Mesenchymal stem cell (in vitro differentiated cells and primary cell): ENCODE measurements around the gene ELF2.

ENCODE experiments used
- DNase-seq: peaks from one replicate; pipeline ENCODE4 v3.0.0-alpha.2; 2013
- H2AFZ ChIP-seq: one replicate; pipeline ENCODE4 v1.6.1; 2013; ENCODE audit warnings: low read depth, mild to moderate bottlenecking, control low read depth, inconsistent platforms, low read length, moderate library complexity
- H2AK5ac ChIP-seq: 2 replicates; pipeline ENCODE4 v1.6.1; 2013; ENCODE audit warnings: low read length, moderate library complexity, mild to moderate bottlenecking, inconsistent platforms; ENCODE audit not compliant: severe bottlenecking
- H2BK120ac ChIP-seq: one replicate; pipeline ENCODE4 v1.6.1; 2013; ENCODE audit warnings: low read depth, mild to moderate bottlenecking, inconsistent platforms, low read length, moderate library complexity
- H2BK12ac ChIP-seq, 2 experiments: one replicate each; pipeline ENCODE4 v1.6.1; 2013; ENCODE audit warnings: inconsistent platforms in 2 of 2, low read length in 2 of 2, mild to moderate bottlenecking in 2 of 2, moderate library complexity in 2 of 2, control low read depth in 1 of 2
- H2BK15ac ChIP-seq: one replicate; pipeline ENCODE4 v1.6.1; 2013; ENCODE audit warnings: mild to moderate bottlenecking, low read depth, inconsistent platforms; ENCODE audit not compliant: poor library complexity, severe bottlenecking
- H2BK5ac ChIP-seq: 2 replicates; pipeline ENCODE4 v1.6.1; 2013; ENCODE audit warnings: low read depth, mild to moderate bottlenecking, low read length, control low read depth, inconsistent platforms; ENCODE audit not compliant: poor library complexity, severe bottlenecking
- H3K14ac ChIP-seq, 2 experiments: one replicate each; pipeline ENCODE4 v1.6.1; 2013; ENCODE audit warnings: inconsistent platforms in 2 of 2, low read length in 2 of 2, control low read depth in 1 of 2, mild to moderate bottlenecking in 1 of 2, moderate library complexity in 1 of 2
- H3K18ac ChIP-seq, 2 experiments: one replicate each; pipeline ENCODE4 v1.6.1; 2013; ENCODE audit warnings: inconsistent platforms in 2 of 2, low read length in 2 of 2, control low read depth in 1 of 2, low read depth in 1 of 2, mild to moderate bottlenecking in 1 of 2
- H3K23ac ChIP-seq, 2 experiments: one replicate each; pipeline ENCODE4 v1.6.1; 2013; ENCODE audit warnings: inconsistent platforms in 2 of 2, low read length in 2 of 2, mild to moderate bottlenecking in 2 of 2, moderate library complexity in 2 of 2, control low read depth in 1 of 2
- H3K27ac ChIP-seq: 2 replicates; pipeline ENCODE4 v1.5.1; 2013; ENCODE audit warnings: mild to moderate bottlenecking, moderate library complexity, low read length, control low read depth, inconsistent platforms; ENCODE audit not compliant: poor library complexity, severe bottlenecking
- H3K27me3 ChIP-seq, 2 experiments: 2 replicates each; pipeline versions ENCODE4 v1.6.1 to v1.7.0; 2013; ENCODE audit warnings: low read length in 2 of 2, mild to moderate bottlenecking in 2 of 2, moderate library complexity in 2 of 2, control low read depth in 1 of 2, inconsistent platforms in 1 of 2; ENCODE audit not compliant: control insufficient read depth in 1 of 2, insufficient read depth in 1 of 2
- H3K36me3 ChIP-seq, 2 experiments: 2 replicates each; pipeline versions ENCODE4 v1.6.1 to v1.7.0; 2013; ENCODE audit warnings: low read length in 2 of 2, control low read depth in 1 of 2, inconsistent platforms in 1 of 2, low read depth in 1 of 2, mild to moderate bottlenecking in 1 of 2; ENCODE audit not compliant: insufficient read depth in 2 of 2, control insufficient read depth in 1 of 2
- H3K4ac ChIP-seq, 2 experiments: one replicate each; pipeline ENCODE4 v1.6.1; 2013; ENCODE audit warnings: inconsistent platforms in 2 of 2, low read length in 2 of 2, mild to moderate bottlenecking in 2 of 2, moderate library complexity in 2 of 2, control low read depth in 1 of 2, low read depth in 1 of 2
- H3K4me1 ChIP-seq: 2 replicates; pipeline ENCODE4 v1.6.1; 2013; ENCODE audit warnings: low read depth, low read length, control low read depth; ENCODE audit not compliant: control insufficient read depth, insufficient read depth
- H3K4me2 ChIP-seq: 2 replicates; pipeline ENCODE4 v1.6.1; 2013; ENCODE audit warnings: low read length, mild to moderate bottlenecking, inconsistent platforms; ENCODE audit not compliant: poor library complexity, severe bottlenecking
- H3K4me3 ChIP-seq, 2 experiments: 2 replicates each; pipeline versions ENCODE4 v1.5.1 to v1.7.0; 2013; ENCODE audit warnings: low read length in 2 of 2, mild to moderate bottlenecking in 2 of 2, control low read depth in 1 of 2, low read depth in 1 of 2; ENCODE audit not compliant: insufficient read depth in 1 of 2
- H3K79me1 ChIP-seq: replicated peaks from 2 replicates; pipeline ENCODE4 v1.6.1; 2013; ENCODE audit warnings: mild to moderate bottlenecking, control low read depth, low read length, inconsistent platforms; ENCODE audit not compliant: poor library complexity, severe bottlenecking
- H3K9ac ChIP-seq: 2 replicates; pipeline ENCODE4 v1.7.0; 2013; ENCODE audit warnings: mild to moderate bottlenecking, low read length, moderate library complexity
- H3K9me3 ChIP-seq: 2 replicates; pipeline ENCODE4 v1.7.0; 2013; ENCODE audit warnings: mild to moderate bottlenecking, low read length; ENCODE audit not compliant: control insufficient read depth
- H4K8ac ChIP-seq: one replicate; pipeline ENCODE4 v1.6.1; 2013; ENCODE audit warnings: inconsistent platforms, mild to moderate bottlenecking, low read length, moderate library complexity
- H4K91ac ChIP-seq: one replicate; pipeline ENCODE4 v1.6.1; 2013; ENCODE audit warnings: mild to moderate bottlenecking, low read length, inconsistent platforms
- WGBS: methylation state at CpG from one replicate; pipeline ENCODE4 v1.1.7; 2013; ENCODE audit warnings: mixed read lengths; 5-methylcytosine and 5-hydroxymethylcytosine counted together

Gene ELF2

GRCh38 chr4:139207247-139207646, 30.2 kb upstream of the ELF2 start:
- Histone ChIP-seq H2BK12ac (peak overlapping the region in 1 of 2 experiments; percentile 16), H4K8ac (no peak overlapping the region)
- WGBS: 90% methylated on average over 3 of the region's 3 CpGs

GRCh38 chr4:139202991-139203390, 26.0 kb upstream of the ELF2 start:
- Histone ChIP-seq H3K4me2 (no peak overlapping the region), H2BK5ac (no peak overlapping the region), H2AFZ (no peak overlapping the region), H3K36me3 (no peaks in the 10 kb centered on the region), H3K23ac (no peak overlapping the region), H3K27me3 (no peaks in the 10 kb centered on the region), H3K18ac (no peak overlapping the region), H2AK5ac (no peak overlapping the region), H2BK12ac (no peak overlapping the region), H4K91ac (no peak overlapping the region), H3K4me3 (no peak overlapping the region), H3K9ac (no peak overlapping the region), H3K4me1 (no peaks in the 10 kb centered on the region), H3K4ac (no peak overlapping the region), H2BK15ac (no peak overlapping the region), H3K9me3 (no peaks in the 10 kb centered on the region), H2BK120ac (no peak overlapping the region), H3K27ac (no peak overlapping the region), H3K79me1 (no peaks in the 10 kb centered on the region), H4K8ac (no peak overlapping the region), H3K14ac (no peak overlapping the region)
- no peak for DNase-seq
- 98% methylated on average over 2 of the region's 2 CpGs for WGBS

More at GRCh38 chr4:139207247-139207646, 30.2 kb upstream of the ELF2 start:
- Histone ChIP-seq H3K27ac (no peak overlapping the region), H3K4me2 (no peak overlapping the region), H3K4ac (no peak overlapping the region), H3K4me3 (no peak overlapping the region), H3K14ac (peak overlapping the region in 1 of 2 experiments; percentile 48), H3K18ac (no peak overlapping the region), H3K9me3 (no peaks in the 10 kb centered on the region), H2BK15ac (no peak overlapping the region), H2BK120ac (no peak overlapping the region), H2AFZ (no peak overlapping the region), H3K23ac (no peak overlapping the region), H3K79me1 (no peaks in the 10 kb centered on the region), H2BK5ac (no peak overlapping the region), H3K36me3 (no peaks in the 10 kb centered on the region), H3K27me3 (no peaks in the 10 kb centered on the region), H4K91ac (no peak overlapping the region), H3K9ac (no peak overlapping the region), H3K4me1 (no peaks in the 10 kb centered on the region), H2AK5ac (no peak overlapping the region)
- DNase-seq: no peak

GRCh38 chr4:139200506-139200905, 23.5 kb upstream of the ELF2 start:
- H4K8ac ChIP-seq: no peak overlapping the region
- H3K9ac ChIP-seq: no peak overlapping the region
- no peak overlapping the region for H3K4me3 ChIP-seq
- H2BK5ac ChIP-seq: no peak overlapping the region
- H3K27me3 ChIP-seq: no peaks in the 10 kb centered on the region
- H3K23ac ChIP-seq: no peak overlapping the region
- no peak overlapping the region for H3K4me2 ChIP-seq
- no peaks in the 10 kb centered on the region for H3K9me3 ChIP-seq
- DNase-seq: no peak
- H3K4me1 ChIP-seq: no peaks in the 10 kb centered on the region
- H2BK15ac ChIP-seq: no peak overlapping the region
- H3K27ac ChIP-seq: no peak overlapping the region
- no peak overlapping the region for H3K4ac ChIP-seq
- no peaks in the 10 kb centered on the region for H3K36me3 ChIP-seq
- no peak overlapping the region for H3K14ac ChIP-seq
- no peaks in the 10 kb centered on the region for H3K79me1 ChIP-seq
- no peak overlapping the region for H2AK5ac ChIP-seq
- no peak overlapping the region for H4K91ac ChIP-seq
- no peak overlapping the region for H2AFZ ChIP-seq
- no peak overlapping the region for H3K18ac ChIP-seq
- 96% methylated on average over 4 of the region's 4 CpGs for WGBS
- no peak overlapping the region for H2BK12ac ChIP-seq
- H2BK120ac ChIP-seq: no peak overlapping the region

GRCh38 chr4:139200102-139200501, 23.1 kb upstream of the ELF2 start:
- Histone ChIP-seq H3K9ac (no peak overlapping the region), H2AK5ac (no peak overlapping the region), H3K27me3 (no peaks in the 10 kb centered on the region), H3K79me1 (no peaks in the 10 kb centered on the region), H2BK120ac (no peak overlapping the region), H2BK12ac (no peak overlapping the region), H3K18ac (no peak overlapping the region), H3K14ac (no peak overlapping the region), H4K8ac (no peak overlapping the region), H3K4me3 (no peak overlapping the region), H2AFZ (no peak overlapping the region), H4K91ac (no peak overlapping the region), H2BK15ac (no peak overlapping the region), H2BK5ac (no peak overlapping the region), H3K23ac (no peak overlapping the region), H3K27ac (no peak overlapping the region), H3K4ac (no peak overlapping the region), H3K9me3 (no peaks in the 10 kb centered on the region), H3K36me3 (no peaks in the 10 kb centered on the region), H3K4me2 (no peak overlapping the region), H3K4me1 (no peaks in the 10 kb centered on the region)
- 100% methylated on average over 2 of the region's 4 CpGs for WGBS
- DNase-seq: no peak
